K562 treated with DMSO at 1 percent for 48 hours (cell line): ENCODE data around the gene PSPH. TPM values are rescaled to one million over a fixed set of nuclear protein-coding genes. Genes with fewer than 3 reads are reported as not detected.

ENCODE experiments used
- total RNA-seq: library from RNA; unstranded; fragments of 300-600 nt; gene quantifications from 2 replicates; pipeline ENCODE4 v1.2.3, GENCODE V29; 2022; ENCODE audit warnings: low replicate concordance; ENCODE audit errors: extremely low read depth

PSPH gene
- not detected in 2 replicates for total RNA-seq

DNA sequence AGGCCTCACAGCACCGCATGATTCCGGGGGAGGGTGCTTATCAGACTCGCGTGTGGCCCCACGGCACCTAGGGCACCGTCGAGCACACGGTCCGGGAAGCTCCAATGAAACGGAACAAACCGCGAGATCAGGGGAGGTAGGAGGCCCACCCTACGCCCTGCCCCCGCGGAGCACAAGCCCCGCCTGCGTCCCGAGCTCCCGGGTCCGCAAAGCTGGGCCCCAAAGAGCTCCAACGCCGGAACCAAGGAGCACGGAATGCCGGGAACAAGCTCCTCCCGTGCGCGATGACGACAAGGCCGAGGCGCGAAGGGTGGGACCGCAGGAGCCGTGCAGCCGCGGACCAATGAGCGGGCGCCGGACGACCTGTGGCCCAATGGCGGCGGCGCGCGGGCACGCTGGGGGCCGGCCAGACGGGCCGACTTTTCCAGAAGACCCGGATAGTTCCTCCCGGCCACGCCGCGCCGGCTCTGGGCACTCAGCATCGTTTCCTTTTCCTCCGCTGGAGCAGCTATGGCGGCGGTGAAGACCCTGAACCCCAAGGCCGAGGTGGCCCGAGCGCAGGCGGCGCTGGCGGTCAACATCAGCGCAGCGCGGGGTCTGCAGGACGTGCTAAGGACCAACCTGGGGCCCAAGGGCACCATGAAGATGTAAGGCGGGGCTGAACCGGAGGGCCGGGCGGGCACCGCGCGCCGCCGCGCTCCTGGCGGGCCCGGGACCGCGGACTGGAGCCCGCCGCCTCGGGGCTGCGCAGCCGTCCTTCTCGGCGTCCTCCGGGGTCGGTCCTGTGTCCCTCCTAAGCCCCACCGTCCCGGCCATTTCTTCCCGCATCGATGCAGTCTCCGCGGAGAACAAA, at the start of gene PSPH, which contains the start of gene CCT6A:
PSPH (minus strand) TSS at position 106 of the 853 bp plus-strand sequence. CDS start 30,232 bp downstream, outside the sequence.
CCT6A (plus strand) TSS at position 427 of the 853 bp plus-strand sequence; CDS start at position 511, 84 bp downstream.

DNA sequence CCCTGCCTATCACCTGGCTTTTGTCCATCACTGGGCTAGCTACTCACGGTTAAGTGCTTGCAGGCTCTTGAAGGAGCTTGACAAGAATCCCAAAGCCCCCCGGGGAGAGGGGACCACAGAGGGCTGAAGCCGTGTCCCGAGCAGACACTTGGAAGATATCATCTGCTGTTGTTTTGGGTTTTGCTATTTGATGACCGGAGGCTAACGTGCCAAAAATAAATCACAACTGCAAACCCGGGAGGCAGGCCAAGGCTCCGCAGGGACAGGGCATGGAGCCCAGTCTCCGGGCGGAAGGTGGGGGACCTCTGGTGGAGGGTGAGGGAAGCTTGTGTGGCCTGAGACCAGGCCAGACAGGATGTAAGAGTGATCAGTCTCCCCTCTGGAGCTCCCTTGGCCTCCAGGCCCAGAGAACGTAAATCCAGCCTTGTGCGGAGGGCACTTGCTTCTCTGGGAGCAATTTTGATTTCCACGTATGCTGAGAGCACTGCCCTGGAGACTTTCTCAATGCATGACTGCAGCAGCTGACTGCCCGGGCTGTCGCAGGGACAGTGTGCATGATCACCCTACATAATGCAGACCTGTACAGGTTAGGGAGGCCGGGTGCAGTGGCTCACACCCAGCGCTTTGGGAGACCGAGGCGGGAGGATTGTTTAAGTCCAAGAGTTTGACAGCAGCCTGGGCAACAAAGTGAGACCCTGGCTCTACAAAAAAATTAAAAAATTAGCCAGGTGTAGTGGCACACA, 41.7 kb upstream of the PSPH start, which contains the start of gene PHKG1:
PHKG1 (minus strand) TSS at position 164 of the 743 bp plus-strand sequence. CDS start 4,011 bp downstream, outside the sequence.

GRCh38 chr7:56063882-56064625, 12.8 kb upstream of the PSPH start, which contains the start of gene SUMF2:
TSS of gene SUMF2 (plus strand) at chr7:56064286. CDS start at chr7:56064312, 26 bp downstream.

DNA sequence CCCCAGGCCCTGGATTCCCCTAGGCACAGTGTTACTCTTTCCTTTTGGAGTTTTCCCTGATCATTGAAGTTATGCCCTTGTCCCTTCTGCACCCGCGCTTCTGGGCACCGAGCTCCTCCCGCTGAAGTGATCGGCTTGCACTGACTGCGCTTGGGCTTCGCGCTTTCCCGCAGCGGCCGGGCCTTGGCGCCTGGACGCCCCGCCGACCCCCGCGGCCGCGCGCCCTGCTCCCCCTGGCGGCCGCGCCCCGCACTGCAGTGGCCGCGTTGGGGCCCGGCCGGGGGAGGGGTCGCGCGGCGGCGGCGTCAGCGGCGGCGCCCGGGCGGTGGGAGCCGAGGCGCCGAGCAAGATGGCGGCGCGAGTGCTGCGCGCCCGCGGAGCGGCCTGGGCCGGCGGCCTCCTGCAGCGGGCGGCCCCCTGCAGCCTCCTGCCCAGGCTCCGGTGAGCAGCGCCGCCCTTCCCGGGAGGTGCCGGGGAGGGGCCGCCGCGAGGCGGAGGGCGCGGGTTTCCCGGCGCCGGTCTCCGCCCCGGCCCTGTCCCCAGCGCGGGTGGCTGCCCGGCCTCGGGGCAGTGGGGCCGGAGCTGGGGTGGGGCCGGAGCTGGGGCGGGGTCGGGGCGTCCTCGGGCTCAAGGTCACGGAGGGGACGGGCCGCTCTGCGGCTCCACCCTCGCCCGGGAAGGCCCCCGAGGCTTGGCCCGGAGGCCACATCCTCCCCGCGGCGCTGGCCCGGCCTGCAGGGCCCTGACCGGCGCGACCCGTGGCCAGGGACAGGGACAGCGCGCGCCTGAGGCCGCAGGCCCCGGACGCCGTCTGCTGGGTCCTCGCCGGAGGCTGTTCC, 86.8 kb downstream of the PSPH start, which contains the start of gene NIPSNAP2:
NIPSNAP2 (plus strand) TSS at position 325 of the 839 bp plus-strand sequence; CDS start at position 350, 25 bp downstream.

Other genes with a start within 250 kb of the PSPH start
- gene SEPTIN14, start 188.7 kb downstream of the PSPH start, total RNA-seq = not detected in 2 replicates
- not detected in 2 replicates for gene ZNF713, start 164.0 kb downstream of the PSPH start, total RNA-seq
- not detected in 2 replicates for gene MRPS17, start 99.6 kb downstream of the PSPH start, total RNA-seq
- gene NIPSNAP2, start 86.9 kb downstream of the PSPH start, total RNA-seq = not detected in 2 replicates
- not detected in 2 replicates for gene CCT6A, start 321 bp upstream of the PSPH start, total RNA-seq
- gene SUMF2, start 12.8 kb upstream of the PSPH start, total RNA-seq = not detected in 2 replicates
- gene PHKG1, start 41.5 kb upstream of the PSPH start, total RNA-seq = not detected in 2 replicates
- gene CHCHD2, start 55.0 kb upstream of the PSPH start, total RNA-seq = not detected in 2 replicates
- gene NUPR2, start 65.0 kb upstream of the PSPH start, total RNA-seq = not detected in 2 replicates